SK-N-SH (cell line): ENCODE measurements around the gene MAT2A.

Experiments
- CTCF ChIP-seq: fragments of 200-600 bp; sonication (generic); IDR thresholded peaks from 2 replicates; pipeline ENCODE4 v1.6.1; 2017; ENCODE audit warnings: antibody characterized with exemption, mild to moderate bottlenecking, moderate library complexity
- EP300 ChIP-seq, 2 experiments: IDR thresholded peaks; 2 replicates each; pipeline versions ENCODE4 v1.4.0 to v1.6.1; 2012; ENCODE audit warnings: borderline replicate concordance in 1 of 2, low read depth in 1 of 2, low read length in 1 of 2
- GABPA ChIP-seq: IDR thresholded peaks from 2 replicates; pipeline ENCODE4 v1.4.0; 2012; ENCODE audit warnings: low read depth, mild to moderate bottlenecking
- MEF2A ChIP-seq: IDR thresholded peaks from 2 replicates; pipeline ENCODE4 v1.4.0; 2012; ENCODE audit warnings: low read depth, borderline replicate concordance
- MXI1 ChIP-seq: IDR thresholded peaks from 2 replicates; pipeline ENCODE4 v1.6.1; 2012; ENCODE audit warnings: mild to moderate bottlenecking, low read depth, low read length, improper control_type of control experiment
- RCOR1 ChIP-seq: fragments of 150-350 bp; IDR thresholded peaks from 2 replicates; pipeline ENCODE4 v1.6.1; 2017; ENCODE audit warnings: antibody characterized with exemption, low read length
- TCF12 ChIP-seq: IDR thresholded peaks from 2 replicates; pipeline ENCODE4 v1.4.0; 2012
- TF ChIP-seq, protein P1 (sequence below): IDR thresholded peaks from 2 replicates; pipeline ENCODE4 v1.4.0; 2012; ENCODE audit warnings: low read depth
- TF ChIP-seq, protein P2 (sequence below): fragments of 150-350 bp; IDR thresholded peaks from 2 replicates; pipeline ENCODE4 v1.6.1; 2017; ENCODE audit warnings: antibody characterized with exemption, low read length, low read depth, borderline replicate concordance

DNA sequence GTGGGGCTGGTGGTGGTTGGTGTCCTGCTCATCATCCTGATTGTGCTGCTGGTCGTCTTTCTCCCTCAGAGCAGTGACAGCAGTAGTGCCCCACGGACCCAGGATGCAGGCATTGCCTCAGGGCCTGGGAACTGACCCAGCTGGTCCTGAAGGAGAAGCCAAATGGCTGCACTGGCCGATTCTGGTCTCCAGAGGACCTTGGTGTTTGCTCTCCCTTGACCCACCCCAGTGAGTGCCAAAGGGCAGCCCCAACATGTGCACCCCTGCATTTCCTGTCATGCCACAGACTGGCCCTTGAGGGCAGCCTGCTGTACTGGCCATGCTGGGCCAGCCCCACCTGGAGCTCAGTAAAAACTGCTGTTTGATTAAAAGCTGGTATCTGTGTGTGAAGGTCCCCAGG, 54.1 kb downstream of the MAT2A start:
- TF ChIP-seq CTCF = no peak
- TF ChIP-seq, protein P1, sequence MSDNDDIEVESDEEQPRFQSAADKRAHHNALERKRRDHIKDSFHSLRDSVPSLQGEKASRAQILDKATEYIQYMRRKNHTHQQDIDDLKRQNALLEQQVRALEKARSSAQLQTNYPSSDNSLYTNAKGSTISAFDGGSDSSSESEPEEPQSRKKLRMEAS = no peak
- TF ChIP-seq MXI1 = no peak
- TF ChIP-seq MEF2A = no peak
- TF ChIP-seq, protein P2, sequence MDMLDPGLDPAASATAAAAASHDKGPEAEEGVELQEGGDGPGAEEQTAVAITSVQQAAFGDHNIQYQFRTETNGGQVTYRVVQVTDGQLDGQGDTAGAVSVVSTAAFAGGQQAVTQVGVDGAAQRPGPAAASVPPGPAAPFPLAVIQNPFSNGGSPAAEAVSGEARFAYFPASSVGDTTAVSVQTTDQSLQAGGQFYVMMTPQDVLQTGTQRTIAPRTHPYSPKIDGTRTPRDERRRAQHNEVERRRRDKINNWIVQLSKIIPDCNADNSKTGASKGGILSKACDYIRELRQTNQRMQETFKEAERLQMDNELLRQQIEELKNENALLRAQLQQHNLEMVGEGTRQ = no peak
- TF ChIP-seq GABPA = no peak
- TF ChIP-seq TCF12 = no peak
- no peak for TF ChIP-seq EP300 (IDR thresholded peaks at IDR 0.05; ENCODE audit: borderline replicate concordance in 1 of 2, low read depth in 1 of 2, low read length in 1 of 2)
- TF ChIP-seq RCOR1 = no peak
